ENCODE results near the gene NSD2.

GRCh38 chr4:1988327-1988724 lies 117.1 kb downstream of the NSD2 start:
- TF ChIP-seq ZNF561 (tag by site-specific recombination; IDR thresholded peaks at IDR 0.05; ENCODE audit: borderline replicate concordance) (no peak), YY1 (tag by site-specific recombination; IDR thresholded peaks at IDR 0.05) (no peak), ZNF623 (tag by site-specific recombination; IDR thresholded peaks at IDR 0.05) (no peak), ZNF24 (tag by site-specific recombination; IDR thresholded peaks at IDR 0.05) (no peak), ZNF239 (tag by site-specific recombination; IDR thresholded peaks at IDR 0.05) (no peak), ZNF292 (tag by site-specific recombination; IDR thresholded peaks at IDR 0.05; ENCODE audit: borderline replicate concordance, low read depth) (no peak), CTCF (tag by site-specific recombination; IDR thresholded peaks at IDR 0.05) (no peak), ZNF274 (IDR thresholded peaks at IDR 0.05; ENCODE audit: low read length) (no peak), ZNF274 (tag by site-specific recombination; IDR thresholded peaks at IDR 0.05; ENCODE audit: borderline replicate concordance) (no peak), TRIM28 (IDR thresholded peaks at IDR 0.05; ENCODE audit: borderline replicate concordance, low read length) (no peak)
